C1 segment of cervical spinal cord (tissue), 14 donors: ENCODE data around the gene RABAC1.
"Not testable (repeated sequence)": the region's sequence is repeated elsewhere in the genome, so short reads cannot be mapped to it uniquely, and the experiment has no call there.

Experiments used
- DNase-seq, 14 donors: peaks; one replicate each; lab custom pipeline; 2025; lab: John Stamatoyannopoulos, UW

RABAC1 gene

GRCh38 chr19:41947091-41947490, 12.0 kb downstream of the RABAC1 start:
- no peak for DNase-seq

GRCh38 chr19:41945135-41945766, 13.9 kb downstream of the RABAC1 start:
- no peak for DNase-seq

- no peak for DNase-seq
Measured at GRCh38 chr19:41944336-41944735, 14.8 kb downstream of the RABAC1 start.

GRCh38 chr19:41941410-41942202, 17.5 kb downstream of the RABAC1 start:
- no peak for DNase-seq

- DNase-seq: no peak
Measured at GRCh38 chr19:41940731-41941409, 18.3 kb downstream of the RABAC1 start.

GRCh38 chr19:41939861-41940730, 19.0 kb downstream of the RABAC1 start:
- DNase-seq: no peak

- not testable (repeated sequence) for DNase-seq
Measured at GRCh38 chr19:41939209-41939608, 19.9 kb downstream of the RABAC1 start.

GRCh38 chr19:41937525-41938468, 21.3 kb downstream of the RABAC1 start:
- no peak for DNase-seq

- no peak for DNase-seq
Measured at GRCh38 chr19:41936961-41937360, 22.2 kb downstream of the RABAC1 start.

- no peak for DNase-seq
Measured at GRCh38 chr19:41936416-41936850, 22.7 kb downstream of the RABAC1 start.

- no peak for DNase-seq
Measured at GRCh38 chr19:41935760-41936415, 23.2 kb downstream of the RABAC1 start.

- peak in 11 of 14 donors; percentile 5 to 60 (median 33) for DNase-seq
Measured at GRCh38 chr19:41934849-41935374, 24.2 kb downstream of the RABAC1 start.

- no peak for DNase-seq
Measured at GRCh38 chr19:41933693-41934426, 25.3 kb downstream of the RABAC1 start.

- no peak for DNase-seq
Measured at GRCh38 chr19:41932720-41933332, 26.3 kb downstream of the RABAC1 start.

GRCh38 chr19:41932259-41932719, 26.8 kb downstream of the RABAC1 start:
- DNase-seq: no peak

- DNase-seq: no peak
Measured at GRCh38 chr19:41930926-41931592, 28.1 kb downstream of the RABAC1 start.

GRCh38 chr19:41930322-41930722, 28.8 kb downstream of the RABAC1 start:
- DNase-seq: no peak
